Activated naive CD4-positive, alpha-beta T cell (primary cell): ENCODE results near the gene OXSM.

Source experiments
- DNase-seq, 4 experiments: peaks; one replicate each; lab custom pipeline; 2025; lab: John Stamatoyannopoulos, UW

Gene OXSM

GRCh38 chr3:25804676-25805075 is 14.8 kb downstream of the OXSM start:
- DNase-seq = no peak

- no peak for DNase-seq
These were observed 22.8 kb downstream of the OXSM start for GRCh38 chr3:25812644-25813043.

GRCh38 chr3:25817107-25817506 is 27.2 kb downstream of the OXSM start:
- DNase-seq = no peak

GRCh38 chr3:25817638-25818037 is 27.7 kb downstream of the OXSM start:
- DNase-seq = no peak

GRCh38 chr3:25818335-25818734 is 28.4 kb downstream of the OXSM start:
- DNase-seq = no peak

GRCh38 chr3:25820366-25820765 is 30.5 kb downstream of the OXSM start:
- no peak for DNase-seq

GRCh38 chr3:25820816-25821486 is 31.1 kb downstream of the OXSM start:
- DNase-seq = no peak

- no peak for DNase-seq
These were observed 32.1 kb downstream of the OXSM start for GRCh38 chr3:25821746-25822573.

- DNase-seq = no peak
These were observed 33.4 kb downstream of the OXSM start for GRCh38 chr3:25823314-25823713.

GRCh38 chr3:25826510-25826909 is 36.6 kb downstream of the OXSM start:
- no peak for DNase-seq

- no peak for DNase-seq
These were observed 40.7 kb downstream of the OXSM start for GRCh38 chr3:25830373-25831280.

GRCh38 chr3:25831578-25831977 is 41.7 kb downstream of the OXSM start:
- DNase-seq = no peak

- DNase-seq = no peak
These were observed 44.5 kb downstream of the OXSM start for GRCh38 chr3:25834346-25834745.

GRCh38 chr3:25836579-25836978 is 46.7 kb downstream of the OXSM start:
- no peak for DNase-seq

GRCh38 chr3:25837038-25837437 is 47.1 kb downstream of the OXSM start:
- DNase-seq = no peak

GRCh38 chr3:25840099-25840498 is 50.2 kb downstream of the OXSM start:
- no peak for DNase-seq

GRCh38 chr3:25843332-25843731 is 53.4 kb downstream of the OXSM start:
- no peak for DNase-seq
